Measurements from ENCODE around the gene RAB1B.

The RAB1B gene

DNA sequence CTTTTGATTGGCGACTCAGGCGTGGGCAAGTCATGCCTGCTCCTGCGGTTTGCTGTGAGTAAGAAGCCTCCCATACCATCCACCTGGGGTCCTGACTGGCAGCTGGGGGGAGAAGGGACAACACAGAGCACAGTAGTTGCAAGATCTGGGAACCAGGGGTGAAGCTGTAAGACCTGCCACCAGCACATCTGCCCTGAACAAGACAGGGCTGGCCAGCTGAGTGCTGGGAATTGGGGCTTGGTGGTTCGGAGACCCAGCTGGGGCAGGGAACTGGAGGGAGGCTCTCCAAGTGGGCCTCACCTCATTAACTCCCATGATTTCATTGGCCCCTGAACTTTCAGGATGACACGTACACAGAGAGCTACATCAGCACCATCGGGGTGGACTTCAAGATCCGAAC, 3.4 kb downstream of the RAB1B start:
- peaks cover 31% of the 10 kb centered on the region for H3K4me1 ChIP-seq (ENCODE audit: insufficient read depth, low read length)
- H3K4me3 ChIP-seq (ENCODE audit: low read depth in 1 of 2, low read length in 2 of 2) = no peak overlapping the region
- H2AFZ ChIP-seq (ENCODE audit: low read depth, low read length) = no peak overlapping the region
- no peaks in the 10 kb centered on the region for H3K27me3 ChIP-seq (ENCODE audit: insufficient read depth, low read length, poor library complexity)
- no peak overlapping the region for H3K27ac ChIP-seq (ENCODE audit: low read length)
- H3K9ac ChIP-seq (ENCODE audit: low read depth, low read length) = no peak overlapping the region
- DNase-seq (no peak), ATAC-seq (ENCODE audit: insufficient read depth, low read depth) (no peak)
- TF ChIP-seq EZH2 (IDR thresholded peaks at IDR 0.05; ENCODE audit: borderline replicate concordance, low read depth, low read length, severe bottlenecking) = no peak
- TF ChIP-seq, protein P1, sequence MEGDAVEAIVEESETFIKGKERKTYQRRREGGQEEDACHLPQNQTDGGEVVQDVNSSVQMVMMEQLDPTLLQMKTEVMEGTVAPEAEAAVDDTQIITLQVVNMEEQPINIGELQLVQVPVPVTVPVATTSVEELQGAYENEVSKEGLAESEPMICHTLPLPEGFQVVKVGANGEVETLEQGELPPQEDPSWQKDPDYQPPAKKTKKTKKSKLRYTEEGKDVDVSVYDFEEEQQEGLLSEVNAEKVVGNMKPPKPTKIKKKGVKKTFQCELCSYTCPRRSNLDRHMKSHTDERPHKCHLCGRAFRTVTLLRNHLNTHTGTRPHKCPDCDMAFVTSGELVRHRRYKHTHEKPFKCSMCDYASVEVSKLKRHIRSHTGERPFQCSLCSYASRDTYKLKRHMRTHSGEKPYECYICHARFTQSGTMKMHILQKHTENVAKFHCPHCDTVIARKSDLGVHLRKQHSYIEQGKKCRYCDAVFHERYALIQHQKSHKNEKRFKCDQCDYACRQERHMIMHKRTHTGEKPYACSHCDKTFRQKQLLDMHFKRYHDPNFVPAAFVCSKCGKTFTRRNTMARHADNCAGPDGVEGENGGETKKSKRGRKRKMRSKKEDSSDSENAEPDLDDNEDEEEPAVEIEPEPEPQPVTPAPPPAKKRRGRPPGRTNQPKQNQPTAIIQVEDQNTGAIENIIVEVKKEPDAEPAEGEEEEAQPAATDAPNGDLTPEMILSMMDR (IDR thresholded peaks at IDR 0.05; ENCODE audit: borderline replicate concordance, extremely low read depth, low read length, poor library complexity, severe bottlenecking) = no peak
- peaks cover 33% of the 10 kb centered on the region for H3K79me2 ChIP-seq (ENCODE audit: insufficient read depth, low read length)
- peaks cover 61% of the 10 kb centered on the region for H3K36me3 ChIP-seq (ENCODE audit: insufficient read depth, low read length)
- no peak overlapping the region for H3K4me2 ChIP-seq (ENCODE audit: insufficient read depth, low read length)
- H4K20me1 ChIP-seq (ENCODE audit: insufficient read depth, low read length) = peaks cover 64% of the 10 kb centered on the region
- no peaks in the 10 kb centered on the region for H3K9me3 ChIP-seq (ENCODE audit: insufficient read depth, low read length, severe bottlenecking)

DNA sequence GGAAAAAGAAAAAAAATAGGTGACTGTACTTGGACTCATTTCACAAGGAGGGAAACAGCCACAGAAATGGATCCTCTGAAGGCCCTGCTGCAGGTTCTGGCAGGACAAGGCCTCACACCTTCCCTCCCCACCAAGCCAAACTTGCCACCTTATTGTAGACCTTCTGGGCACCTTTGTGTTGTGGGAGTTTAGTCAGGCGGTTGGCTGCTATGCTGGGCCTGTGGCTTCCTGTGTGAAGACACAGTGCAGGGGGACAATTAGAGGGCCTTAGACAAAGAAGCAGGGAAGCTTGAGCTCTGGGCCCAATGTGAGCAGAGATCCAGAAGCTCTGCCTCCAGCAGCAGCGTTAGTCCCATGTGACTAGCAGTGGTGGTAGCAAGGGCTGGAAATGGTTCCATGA, 4.2 kb downstream of the RAB1B start:
- peaks cover 62% of the 10 kb centered on the region for H4K20me1 ChIP-seq (ENCODE audit: insufficient read depth, low read length)
- H3K4me3 ChIP-seq (ENCODE audit: low read depth in 1 of 2, low read length in 2 of 2) = no peak overlapping the region
- H3K79me2 ChIP-seq (ENCODE audit: insufficient read depth, low read length) = peaks cover 33% of the 10 kb centered on the region
- peaks cover 27% of the 10 kb centered on the region for H3K4me1 ChIP-seq (ENCODE audit: insufficient read depth, low read length)
- no peak for TF ChIP-seq EZH2 (IDR thresholded peaks at IDR 0.05; ENCODE audit: borderline replicate concordance, low read depth, low read length, severe bottlenecking)
- TF ChIP-seq, protein P1 (IDR thresholded peaks at IDR 0.05; ENCODE audit: borderline replicate concordance, extremely low read depth, low read length, poor library complexity, severe bottlenecking) = no peak
- H3K9ac ChIP-seq (ENCODE audit: low read depth, low read length) = no peak overlapping the region
- H3K27ac ChIP-seq (ENCODE audit: low read length) = no peak overlapping the region
- H3K36me3 ChIP-seq (ENCODE audit: insufficient read depth, low read length) = peaks cover 61% of the 10 kb centered on the region
- H3K9me3 ChIP-seq (ENCODE audit: insufficient read depth, low read length, severe bottlenecking) = no peaks in the 10 kb centered on the region
- DNase-seq (no peak), ATAC-seq (ENCODE audit: insufficient read depth, low read depth) (no peak)
- no peaks in the 10 kb centered on the region for H3K27me3 ChIP-seq (ENCODE audit: insufficient read depth, low read length, poor library complexity)
- no peak overlapping the region for H3K4me2 ChIP-seq (ENCODE audit: insufficient read depth, low read length)
- H2AFZ ChIP-seq (ENCODE audit: low read depth, low read length) = no peak overlapping the region

DNA sequence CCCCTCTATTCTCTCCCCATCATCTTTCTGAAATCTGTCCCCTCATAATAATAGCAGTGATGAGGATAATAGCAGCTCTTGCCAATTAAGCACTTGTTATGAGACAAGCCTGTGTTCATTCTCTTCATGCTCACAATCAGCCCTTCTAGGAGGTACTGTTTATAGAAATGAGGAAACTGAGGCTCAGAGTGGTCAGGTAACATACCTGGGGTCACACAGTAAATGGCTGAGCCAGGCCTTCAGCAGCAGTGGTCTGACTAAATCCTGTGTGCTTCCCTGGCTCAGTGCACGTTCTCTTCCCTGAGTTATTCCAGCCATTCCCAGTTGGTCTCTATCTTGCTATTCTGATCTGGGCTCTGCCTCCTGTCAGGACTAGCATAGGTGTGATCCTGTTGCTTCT, 5.8 kb downstream of the RAB1B start:
- Histone ChIP-seq H3K27ac (ENCODE audit: low read length) (no peak overlapping the region), H3K9ac (ENCODE audit: low read depth, low read length) (no peak overlapping the region), H3K4me1 (ENCODE audit: insufficient read depth, low read length) (peaks cover 30% of the 10 kb centered on the region), H3K4me3 (ENCODE audit: low read depth in 1 of 2, low read length in 2 of 2) (no peak overlapping the region), H3K4me2 (ENCODE audit: insufficient read depth, low read length) (no peak overlapping the region), H3K79me2 (ENCODE audit: insufficient read depth, low read length) (peaks cover 27% of the 10 kb centered on the region), H4K20me1 (ENCODE audit: insufficient read depth, low read length) (peaks cover 64% of the 10 kb centered on the region), H2AFZ (ENCODE audit: low read depth, low read length) (no peak overlapping the region), H3K9me3 (ENCODE audit: insufficient read depth, low read length, severe bottlenecking) (no peaks in the 10 kb centered on the region), H3K27me3 (ENCODE audit: insufficient read depth, low read length, poor library complexity) (no peaks in the 10 kb centered on the region), H3K36me3 (ENCODE audit: insufficient read depth, low read length) (peaks cover 61% of the 10 kb centered on the region)
- no peak for ATAC-seq (ENCODE audit: insufficient read depth, low read depth)
- DNase-seq = no peak
- TF ChIP-seq, protein P1 (IDR thresholded peaks at IDR 0.05; ENCODE audit: borderline replicate concordance, extremely low read depth, low read length, poor library complexity, severe bottlenecking) = no peak
- TF ChIP-seq EZH2 (IDR thresholded peaks at IDR 0.05; ENCODE audit: borderline replicate concordance, low read depth, low read length, severe bottlenecking) = no peak

DNA sequence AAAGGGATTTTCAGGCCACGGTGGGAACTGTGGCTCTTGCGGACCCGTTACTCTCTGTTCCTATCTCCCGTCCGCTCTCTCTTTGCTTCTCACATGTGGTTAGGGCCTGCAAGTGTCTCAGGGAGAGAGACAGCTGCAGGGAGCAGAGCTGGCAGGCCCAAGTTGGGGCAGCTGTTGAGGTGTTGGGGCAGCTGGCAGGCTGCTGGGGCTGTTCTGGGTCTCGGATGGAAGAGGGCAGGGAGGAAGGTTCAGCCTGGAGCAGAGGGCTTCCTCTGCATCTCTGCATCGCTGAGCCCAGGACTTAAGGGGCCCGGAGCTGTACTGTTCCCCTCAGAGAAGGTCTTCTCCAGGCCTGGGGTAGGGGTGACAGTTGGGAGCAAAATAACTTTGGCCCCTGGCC, 7.0 kb downstream of the RAB1B start:
- Histone ChIP-seq H4K20me1 (ENCODE audit: insufficient read depth, low read length) (peaks cover 64% of the 10 kb centered on the region), H3K36me3 (ENCODE audit: insufficient read depth, low read length) (peaks cover 55% of the 10 kb centered on the region), H3K4me1 (ENCODE audit: insufficient read depth, low read length) (peaks cover 18% of the 10 kb centered on the region), H3K79me2 (ENCODE audit: insufficient read depth, low read length) (peaks cover 15% of the 10 kb centered on the region), H3K4me2 (ENCODE audit: insufficient read depth, low read length) (no peak overlapping the region), H3K9me3 (ENCODE audit: insufficient read depth, low read length, severe bottlenecking) (no peaks in the 10 kb centered on the region), H3K27ac (ENCODE audit: low read length) (no peak overlapping the region), H3K9ac (ENCODE audit: low read depth, low read length) (no peak overlapping the region), H3K4me3 (ENCODE audit: low read depth in 1 of 2, low read length in 2 of 2) (no peak overlapping the region), H2AFZ (ENCODE audit: low read depth, low read length) (no peak overlapping the region), H3K27me3 (ENCODE audit: insufficient read depth, low read length, poor library complexity) (no peaks in the 10 kb centered on the region)
- DNase-seq (no peak), ATAC-seq (ENCODE audit: insufficient read depth, low read depth) (no peak)
- TF ChIP-seq, protein P1 (IDR thresholded peaks at IDR 0.05; ENCODE audit: borderline replicate concordance, extremely low read depth, low read length, poor library complexity, severe bottlenecking) = no peak
- TF ChIP-seq EZH2 (IDR thresholded peaks at IDR 0.05; ENCODE audit: borderline replicate concordance, low read depth, low read length, severe bottlenecking) = no peak

Data from DND-41 (cell line).